Liver (tissue), 9 donors: ENCODE results near the gene PAFAH1B2. TPM values are rescaled to one million over a fixed set of nuclear protein-coding genes. Genes with fewer than 3 reads are reported as not detected.

Source experiments
- DNase-seq: peaks from one replicate; pipeline ENCODE4 v3.0.0-alpha.2; 2017; ENCODE audit warnings: low spot score
- H3K27ac ChIP-seq, 2 donors: one replicate each; pipeline ENCODE4 v1.7.0; 2013; ENCODE audit warnings: inconsistent platforms in 2 of 2, low read length in 2 of 2, control low read depth in 1 of 2, low read depth in 1 of 2, mild to moderate bottlenecking in 1 of 2
- H3K27me3 ChIP-seq, 4 donors: one replicate each; pipeline versions ENCODE4 v1.6.1 to v1.7.0; 2013; ENCODE audit warnings: low read length in 3 of 4, inconsistent platforms in 1 of 4, mild to moderate bottlenecking in 1 of 4, moderate library complexity in 1 of 4; ENCODE audit not compliant: control insufficient read depth in 4 of 4, insufficient read depth in 4 of 4
- H3K36me3 ChIP-seq, 4 donors: one replicate each; pipeline versions ENCODE4 v1.6.1 to v1.7.0; 2013; ENCODE audit warnings: low read length in 3 of 4, mild to moderate bottlenecking in 3 of 4, low read depth in 1 of 4, moderate library complexity in 1 of 4; ENCODE audit not compliant: control insufficient read depth in 4 of 4, insufficient read depth in 3 of 4
- H3K4me1 ChIP-seq, 4 donors: one replicate each; pipeline versions ENCODE4 v1.6.1 to v1.7.0; 2013; ENCODE audit warnings: low read length in 3 of 4, mild to moderate bottlenecking in 3 of 4, moderate library complexity in 1 of 4; ENCODE audit not compliant: control insufficient read depth in 4 of 4, insufficient read depth in 4 of 4
- H3K4me3 ChIP-seq, 3 donors: one replicate each; pipeline versions ENCODE4 v1.6.1 to v1.7.0; 2013; ENCODE audit warnings: low read length in 3 of 3, control low read depth in 1 of 3, low read depth in 1 of 3, mild to moderate bottlenecking in 1 of 3
- H3K9ac ChIP-seq, 2 donors: one replicate each; pipeline ENCODE4 v1.7.0; 2013; ENCODE audit warnings: low read length in 2 of 2, mild to moderate bottlenecking in 2 of 2, moderate library complexity in 2 of 2, control low read depth in 1 of 2, low read depth in 1 of 2
- H3K9me3 ChIP-seq, 4 donors: one replicate each; pipeline versions ENCODE4 v1.6.1 to v1.7.0; 2013; ENCODE audit warnings: low read length in 3 of 4; ENCODE audit not compliant: control insufficient read depth in 4 of 4
- EGR1 ChIP-seq, 2 donors: IDR thresholded peaks; 2 replicates each; pipeline ENCODE4 v1.6.1; 2016 to 2018; ENCODE audit warnings: antibody characterized with exemption in 2 of 2, low read depth in 2 of 2
- FOXA2 ChIP-seq: IDR thresholded peaks from 2 replicates; pipeline ENCODE4 v1.6.1; 2016; ENCODE audit warnings: antibody characterized with exemption
- GABPA ChIP-seq, 2 donors: IDR thresholded peaks in 1 of 2; conservative IDR thresholded peaks in 1 of 2; 2 replicates each; pipeline ENCODE4 v1.6.1; 2016; ENCODE audit warnings: antibody characterized with exemption in 2 of 2, mild to moderate bottlenecking in 1 of 2, moderate library complexity in 1 of 2
- HNF4A ChIP-seq, 2 donors: conservative IDR thresholded peaks; 2 replicates each; pipeline ENCODE4 v1.6.1; 2016; ENCODE audit warnings: antibody characterized with exemption in 2 of 2, mild to moderate bottlenecking in 2 of 2
- HNF4G ChIP-seq: IDR thresholded peaks from 2 replicates; pipeline ENCODE4 v1.6.1; 2016; ENCODE audit warnings: antibody characterized with exemption
- NR2F2 ChIP-seq: IDR thresholded peaks from 2 replicates; pipeline ENCODE4 v1.6.1; 2016; ENCODE audit warnings: antibody characterized with exemption
- RAD21 ChIP-seq, 2 donors: IDR thresholded peaks; 2 replicates each; pipeline ENCODE4 v1.6.1; 2016; ENCODE audit warnings: antibody characterized with exemption in 2 of 2, mild to moderate bottlenecking in 2 of 2
- RXRA ChIP-seq, 2 donors: IDR thresholded peaks; 2 replicates each; pipeline ENCODE4 v1.6.1; 2017 to 2018; ENCODE audit warnings: antibody characterized with exemption in 2 of 2, mild to moderate bottlenecking in 1 of 2
- SP1 ChIP-seq: IDR thresholded peaks from 2 replicates; pipeline ENCODE4 v1.6.1; 2018; ENCODE audit warnings: antibody characterized with exemption, mild to moderate bottlenecking
- TAF1 ChIP-seq: conservative IDR thresholded peaks from 2 replicates; pipeline ENCODE4 v1.6.1; 2016; ENCODE audit warnings: antibody characterized with exemption, mild to moderate bottlenecking
- YY1 ChIP-seq: IDR thresholded peaks from 2 replicates; pipeline ENCODE4 v1.6.1; 2016; ENCODE audit warnings: antibody characterized with exemption, mild to moderate bottlenecking
- WGBS: extraction: QIAGEN DNeasy Blood & Tissue Kit; methylation state at CpG from one replicate; pipeline ENCODE4 v1.1.7; 2013; 5-methylcytosine and 5-hydroxymethylcytosine counted together
- polyA plus RNA-seq, 2 donors: library from polyadenylated mRNA; stranded (reverse) in 1 of 2; unstranded in 1 of 2; fragments of 200-250 nt in 1 of 2; fragments of >200 nt in 1 of 2; fragmentation: Nextera tagmentation in 1 of 2; extraction: Ambion mirVana in 1 of 2; gene quantifications; one replicate each; pipeline versions ENCODE4 v1.2.1 to v1.2.3, GENCODE V29; 2013 to 2015
- total RNA-seq, 2 donors: library from RNA; depleted of rRNA; stranded (reverse); fragments of >200 nt; gene quantifications; one replicate each; pipeline ENCODE4 v1.2.3, GENCODE V29; 2014
- TF ChIP-seq, protein P1 (sequence below): IDR thresholded peaks from 2 replicates; pipeline ENCODE4 v1.6.1; 2016; ENCODE audit warnings: antibody characterized with exemption, mild to moderate bottlenecking
- TF ChIP-seq, protein P2 (sequence below): fragments of 150-350 bp; IDR thresholded peaks from 2 replicates; pipeline ENCODE4 v1.5.1; 2017; ENCODE audit warnings: improper control_type of control experiment, low read depth, low read length; ENCODE audit not compliant: missing input control
- TF ChIP-seq, protein P3 (sequence below): IDR thresholded peaks from 2 replicates; pipeline ENCODE4 v1.6.1; 2016; ENCODE audit warnings: antibody characterized with exemption
- TF ChIP-seq, protein P4 (sequence below): IDR thresholded peaks from 2 replicates; pipeline ENCODE4 v1.6.1; 2016; ENCODE audit warnings: antibody characterized with exemption
- donor health status: healthy.
- donor health status: healthy.
- donor health status: healthy.
- donor health status: healthy.
- donor health status: healthy.

The PAFAH1B2 gene
- total and polyA plus RNA-seq, 4 donors = 12.7 to 39.8 (median 24.9) TPM

DNA sequence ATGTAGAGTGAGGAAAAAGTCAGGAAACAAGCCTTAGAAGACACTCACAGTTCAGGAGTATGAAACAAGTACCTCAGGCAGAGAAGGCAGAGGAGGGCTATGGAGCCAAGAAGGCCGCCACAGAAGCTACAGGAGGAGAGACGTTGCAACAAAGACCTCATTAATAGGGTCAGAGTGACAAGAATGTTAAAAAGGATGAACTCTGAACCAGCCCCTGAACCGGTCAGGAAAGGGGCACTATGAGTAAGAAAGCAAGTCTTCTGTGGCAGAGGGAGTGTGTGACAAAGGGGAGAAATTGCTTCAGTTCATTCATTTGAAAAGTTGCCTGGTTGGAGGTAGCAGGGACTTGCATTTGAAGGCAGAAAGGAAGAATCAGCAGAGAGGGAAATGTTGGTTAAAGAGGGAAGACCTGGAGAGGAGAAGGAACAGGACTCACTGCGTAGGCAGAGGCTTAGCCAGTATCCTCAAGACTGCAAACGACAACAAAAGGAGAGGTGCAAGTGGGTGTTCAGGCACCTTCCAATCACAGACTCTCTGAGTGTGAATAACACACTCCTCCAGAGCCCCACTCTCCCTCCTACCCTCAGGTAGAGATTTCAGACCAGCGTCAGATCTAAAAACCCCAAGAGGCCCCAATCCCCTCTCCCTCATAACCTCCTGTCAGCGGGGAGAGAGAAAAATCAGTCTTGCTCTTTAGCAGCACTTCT lies 70.5 kb downstream of the PAFAH1B2 start:
- no peak for DNase-seq
- Histone ChIP-seq H3K27ac (no peak overlapping the region), H3K4me1 (peaks cover 0 to 5% (median 0%) of the 10 kb centered on the region in 4 donors)

DNA sequence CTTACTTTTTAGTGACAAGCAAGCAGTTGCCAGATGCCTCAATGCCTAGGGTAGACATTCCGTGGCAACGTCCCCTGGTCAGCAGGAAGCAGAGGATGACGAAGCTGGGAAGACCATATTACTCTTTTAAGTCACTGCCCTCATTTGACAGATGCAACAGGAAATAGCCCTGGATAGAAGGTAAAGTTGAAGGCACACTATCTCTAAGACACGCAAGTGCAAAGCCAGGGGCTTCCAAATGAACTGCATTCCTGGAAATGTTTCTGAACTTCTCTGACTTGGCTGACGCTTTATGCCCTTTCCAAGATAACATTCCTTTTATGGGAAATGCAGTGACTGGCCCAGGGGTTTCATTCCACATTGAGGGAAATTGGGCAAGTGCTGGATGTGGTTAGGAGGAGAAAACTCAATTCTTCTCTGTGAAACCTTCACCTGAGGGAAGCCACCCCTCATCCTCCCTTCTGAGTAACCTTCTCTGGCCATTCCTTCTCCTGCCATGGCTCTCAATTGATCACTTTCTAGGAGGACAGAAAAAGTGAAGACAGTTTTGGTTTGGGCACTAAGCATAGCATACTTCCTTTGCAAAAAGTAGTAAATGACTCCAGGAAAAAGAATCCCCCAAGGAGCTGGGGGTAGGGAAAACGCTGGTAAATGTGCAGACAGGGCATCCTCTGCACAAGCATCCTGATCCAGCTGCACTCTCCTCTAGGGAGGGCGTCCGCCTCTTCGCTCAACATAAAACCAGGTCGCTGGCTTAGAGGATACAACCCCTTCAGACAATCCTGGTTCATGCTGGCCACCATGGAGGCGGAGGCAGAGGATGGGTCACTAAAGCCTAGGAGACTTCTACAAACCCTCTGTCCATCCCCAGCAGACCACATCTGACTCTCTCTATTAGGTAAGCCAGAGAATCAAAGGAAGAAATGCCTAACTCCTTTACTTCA lies 73.3 kb downstream of the PAFAH1B2 start:
- TF ChIP-seq FOXA2 (no peak), YY1 (no peak), SP1 (peak; percentile 63), EGR1 (IDR thresholded peaks at IDR 0.05; ENCODE audit: low read depth in 2 of 2) (no peak), NR2F2 (peak; percentile 93), RXRA (IDR thresholded peaks at IDR 0.05) (peak; percentile 52 to 61), TAF1 (no peak)
- TF ChIP-seq, protein P1, sequence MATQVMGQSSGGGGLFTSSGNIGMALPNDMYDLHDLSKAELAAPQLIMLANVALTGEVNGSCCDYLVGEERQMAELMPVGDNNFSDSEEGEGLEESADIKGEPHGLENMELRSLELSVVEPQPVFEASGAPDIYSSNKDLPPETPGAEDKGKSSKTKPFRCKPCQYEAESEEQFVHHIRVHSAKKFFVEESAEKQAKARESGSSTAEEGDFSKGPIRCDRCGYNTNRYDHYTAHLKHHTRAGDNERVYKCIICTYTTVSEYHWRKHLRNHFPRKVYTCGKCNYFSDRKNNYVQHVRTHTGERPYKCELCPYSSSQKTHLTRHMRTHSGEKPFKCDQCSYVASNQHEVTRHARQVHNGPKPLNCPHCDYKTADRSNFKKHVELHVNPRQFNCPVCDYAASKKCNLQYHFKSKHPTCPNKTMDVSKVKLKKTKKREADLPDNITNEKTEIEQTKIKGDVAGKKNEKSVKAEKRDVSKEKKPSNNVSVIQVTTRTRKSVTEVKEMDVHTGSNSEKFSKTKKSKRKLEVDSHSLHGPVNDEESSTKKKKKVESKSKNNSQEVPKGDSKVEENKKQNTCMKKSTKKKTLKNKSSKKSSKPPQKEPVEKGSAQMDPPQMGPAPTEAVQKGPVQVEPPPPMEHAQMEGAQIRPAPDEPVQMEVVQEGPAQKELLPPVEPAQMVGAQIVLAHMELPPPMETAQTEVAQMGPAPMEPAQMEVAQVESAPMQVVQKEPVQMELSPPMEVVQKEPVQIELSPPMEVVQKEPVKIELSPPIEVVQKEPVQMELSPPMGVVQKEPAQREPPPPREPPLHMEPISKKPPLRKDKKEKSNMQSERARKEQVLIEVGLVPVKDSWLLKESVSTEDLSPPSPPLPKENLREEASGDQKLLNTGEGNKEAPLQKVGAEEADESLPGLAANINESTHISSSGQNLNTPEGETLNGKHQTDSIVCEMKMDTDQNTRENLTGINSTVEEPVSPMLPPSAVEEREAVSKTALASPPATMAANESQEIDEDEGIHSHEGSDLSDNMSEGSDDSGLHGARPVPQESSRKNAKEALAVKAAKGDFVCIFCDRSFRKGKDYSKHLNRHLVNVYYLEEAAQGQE = peak; percentile 33
- TF ChIP-seq, protein P2, sequence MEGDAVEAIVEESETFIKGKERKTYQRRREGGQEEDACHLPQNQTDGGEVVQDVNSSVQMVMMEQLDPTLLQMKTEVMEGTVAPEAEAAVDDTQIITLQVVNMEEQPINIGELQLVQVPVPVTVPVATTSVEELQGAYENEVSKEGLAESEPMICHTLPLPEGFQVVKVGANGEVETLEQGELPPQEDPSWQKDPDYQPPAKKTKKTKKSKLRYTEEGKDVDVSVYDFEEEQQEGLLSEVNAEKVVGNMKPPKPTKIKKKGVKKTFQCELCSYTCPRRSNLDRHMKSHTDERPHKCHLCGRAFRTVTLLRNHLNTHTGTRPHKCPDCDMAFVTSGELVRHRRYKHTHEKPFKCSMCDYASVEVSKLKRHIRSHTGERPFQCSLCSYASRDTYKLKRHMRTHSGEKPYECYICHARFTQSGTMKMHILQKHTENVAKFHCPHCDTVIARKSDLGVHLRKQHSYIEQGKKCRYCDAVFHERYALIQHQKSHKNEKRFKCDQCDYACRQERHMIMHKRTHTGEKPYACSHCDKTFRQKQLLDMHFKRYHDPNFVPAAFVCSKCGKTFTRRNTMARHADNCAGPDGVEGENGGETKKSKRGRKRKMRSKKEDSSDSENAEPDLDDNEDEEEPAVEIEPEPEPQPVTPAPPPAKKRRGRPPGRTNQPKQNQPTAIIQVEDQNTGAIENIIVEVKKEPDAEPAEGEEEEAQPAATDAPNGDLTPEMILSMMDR = no peak
- no peak overlapping the region for H3K9ac ChIP-seq

More for the DNA sequence above, 70.5 kb downstream of the PAFAH1B2 start:
- H3K9me3 ChIP-seq = no peaks in the 10 kb centered on the region
- H3K9ac ChIP-seq = no peak overlapping the region
- H3K27me3 ChIP-seq = no peaks in the 10 kb centered on the region
- peaks cover 3 to 59% (median 42%) of the 10 kb centered on the region in 4 donors for H3K36me3 ChIP-seq
- WGBS = 93% methylated on average over 7 of the region's 7 CpGs
- H3K4me3 ChIP-seq = no peak overlapping the region
- TF ChIP-seq HNF4A (conservative IDR thresholded peaks at IDR 0.05) = no peak
- no peak for TF ChIP-seq EGR1 (IDR thresholded peaks at IDR 0.05; ENCODE audit: low read depth in 2 of 2)
- TF ChIP-seq, protein P3, sequence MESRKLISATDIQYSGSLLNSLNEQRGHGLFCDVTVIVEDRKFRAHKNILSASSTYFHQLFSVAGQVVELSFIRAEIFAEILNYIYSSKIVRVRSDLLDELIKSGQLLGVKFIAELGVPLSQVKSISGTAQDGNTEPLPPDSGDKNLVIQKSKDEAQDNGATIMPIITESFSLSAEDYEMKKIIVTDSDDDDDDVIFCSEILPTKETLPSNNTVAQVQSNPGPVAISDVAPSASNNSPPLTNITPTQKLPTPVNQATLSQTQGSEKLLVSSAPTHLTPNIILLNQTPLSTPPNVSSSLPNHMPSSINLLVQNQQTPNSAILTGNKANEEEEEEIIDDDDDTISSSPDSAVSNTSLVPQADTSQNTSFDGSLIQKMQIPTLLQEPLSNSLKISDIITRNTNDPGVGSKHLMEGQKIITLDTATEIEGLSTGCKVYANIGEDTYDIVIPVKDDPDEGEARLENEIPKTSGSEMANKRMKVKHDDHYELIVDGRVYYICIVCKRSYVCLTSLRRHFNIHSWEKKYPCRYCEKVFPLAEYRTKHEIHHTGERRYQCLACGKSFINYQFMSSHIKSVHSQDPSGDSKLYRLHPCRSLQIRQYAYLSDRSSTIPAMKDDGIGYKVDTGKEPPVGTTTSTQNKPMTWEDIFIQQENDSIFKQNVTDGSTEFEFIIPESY = no peak
- TF ChIP-seq TAF1 = no peak
- no peak for TF ChIP-seq GABPA (IDR thresholded peaks at IDR 0.05 in 1 of 2, conservative IDR thresholded peaks at IDR 0.05 in 1 of 2)
- TF ChIP-seq, protein P4, sequence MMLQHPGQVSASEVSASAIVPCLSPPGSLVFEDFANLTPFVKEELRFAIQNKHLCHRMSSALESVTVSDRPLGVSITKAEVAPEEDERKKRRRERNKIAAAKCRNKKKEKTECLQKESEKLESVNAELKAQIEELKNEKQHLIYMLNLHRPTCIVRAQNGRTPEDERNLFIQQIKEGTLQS = no peak
- no peak for TF ChIP-seq HNF4G
- TF ChIP-seq RAD21 (IDR thresholded peaks at IDR 0.05) = no peak
- TF ChIP-seq SP1 = no peak

More for the DNA sequence above, 73.3 kb downstream of the PAFAH1B2 start:
- Histone ChIP-seq H3K4me1 (peaks cover 0 to 9% (median 0%) of the 10 kb centered on the region in 4 donors), H3K27me3 (no peaks in the 10 kb centered on the region), H3K9me3 (no peaks in the 10 kb centered on the region), H3K36me3 (peaks cover 4 to 72% (median 54%) of the 10 kb centered on the region in 4 donors), H3K4me3 (no peak overlapping the region), H3K27ac (peak overlapping the region; percentile 39 to 50)
- 81% methylated on average over 11 of the region's 11 CpGs for WGBS
- no peak for DNase-seq
